Stimulated activated naive CD8-positive, alpha-beta T cell treated with anti-CD3 and anti-CD28 coated beads, Interleukin-15, Interleukin-2, amounts not matched to agents 100 ng/mL and 50 ng/mL, for 24 hours (primary cell): ENCODE results near the gene ZNF555.
"Not testable (repeated sequence)": the region's sequence is repeated elsewhere in the genome, so short reads cannot be mapped to it uniquely, and the experiment has no call there.

ENCODE experiments used
- H3K27ac Mint-ChIP-seq: one replicate; pipeline ENCODE4 v1.8.0; 2021; ENCODE audit warnings: mild to moderate bottlenecking, mixed read lengths
- H3K27me3 Mint-ChIP-seq: one replicate; pipeline ENCODE4 v1.8.0; 2021; ENCODE audit warnings: mixed read lengths
- H3K36me3 Mint-ChIP-seq: one replicate; pipeline ENCODE4 v1.8.0; 2021; ENCODE audit warnings: low read depth, mixed read lengths
- H3K4me1 Mint-ChIP-seq: one replicate; pipeline ENCODE4 v1.8.0; 2021; ENCODE audit warnings: low read depth, mixed read lengths
- H3K4me3 Mint-ChIP-seq: one replicate; pipeline ENCODE4 v1.8.0; 2021; ENCODE audit warnings: mild to moderate bottlenecking, mixed read lengths
- H3K9me3 Mint-ChIP-seq: one replicate; pipeline ENCODE4 v1.8.0; 2021; ENCODE audit warnings: mixed read lengths

ZNF555 gene

DNA sequence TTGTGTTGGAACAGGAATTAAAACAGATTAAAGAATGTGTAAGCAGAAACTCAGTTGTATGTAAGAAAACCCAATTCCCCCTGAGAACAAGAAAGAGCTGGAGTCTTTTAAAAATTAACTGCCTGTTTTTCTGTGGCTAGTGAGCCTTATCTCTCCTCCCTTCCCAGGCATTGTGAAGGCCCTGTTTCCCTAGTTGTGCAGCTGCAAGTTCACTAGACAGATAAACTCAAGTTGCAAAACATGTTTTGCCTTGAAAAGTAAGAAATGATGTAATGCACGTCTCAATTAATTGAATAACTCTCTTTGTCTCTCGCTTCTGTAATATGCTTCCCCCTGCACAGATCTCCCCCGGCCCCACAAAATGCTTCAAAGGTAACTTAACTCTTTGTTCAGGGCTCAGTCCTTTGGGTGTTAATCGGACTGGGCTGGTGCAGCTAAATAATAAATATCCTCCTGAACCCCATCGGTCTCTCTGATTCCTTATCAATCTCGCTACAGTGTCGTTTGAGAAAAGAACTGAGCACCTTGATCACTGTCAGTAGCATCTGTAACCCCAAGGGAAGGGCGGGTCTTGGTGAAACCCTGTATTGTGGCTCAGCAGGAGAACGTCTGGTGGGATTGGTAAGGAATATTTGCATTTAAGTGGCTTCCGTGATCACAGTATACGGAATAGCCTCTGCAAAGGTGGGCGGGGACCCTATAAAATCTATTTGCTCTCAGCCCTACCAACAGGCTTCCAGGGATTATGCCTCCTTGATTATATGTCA is 24.2 kb downstream of the ZNF555 start:
- Mint-ChIP-seq H3K9me3 (no peaks in the 10 kb centered on the region), H3K4me3 (no peak overlapping the region), H3K4me1 (no peaks in the 10 kb centered on the region), H3K27me3 (peaks cover 6% of the 10 kb centered on the region), H3K36me3 (no peaks in the 10 kb centered on the region), H3K27ac (no peak overlapping the region)

- H3K27ac Mint-ChIP-seq: no peak overlapping the region
- peaks cover 6% of the 10 kb centered on the region for H3K27me3 Mint-ChIP-seq
- H3K4me3 Mint-ChIP-seq: no peak overlapping the region
Measured at GRCh38 chr19:2866495-2867024, 25.3 kb downstream of the ZNF555 start.

DNA sequence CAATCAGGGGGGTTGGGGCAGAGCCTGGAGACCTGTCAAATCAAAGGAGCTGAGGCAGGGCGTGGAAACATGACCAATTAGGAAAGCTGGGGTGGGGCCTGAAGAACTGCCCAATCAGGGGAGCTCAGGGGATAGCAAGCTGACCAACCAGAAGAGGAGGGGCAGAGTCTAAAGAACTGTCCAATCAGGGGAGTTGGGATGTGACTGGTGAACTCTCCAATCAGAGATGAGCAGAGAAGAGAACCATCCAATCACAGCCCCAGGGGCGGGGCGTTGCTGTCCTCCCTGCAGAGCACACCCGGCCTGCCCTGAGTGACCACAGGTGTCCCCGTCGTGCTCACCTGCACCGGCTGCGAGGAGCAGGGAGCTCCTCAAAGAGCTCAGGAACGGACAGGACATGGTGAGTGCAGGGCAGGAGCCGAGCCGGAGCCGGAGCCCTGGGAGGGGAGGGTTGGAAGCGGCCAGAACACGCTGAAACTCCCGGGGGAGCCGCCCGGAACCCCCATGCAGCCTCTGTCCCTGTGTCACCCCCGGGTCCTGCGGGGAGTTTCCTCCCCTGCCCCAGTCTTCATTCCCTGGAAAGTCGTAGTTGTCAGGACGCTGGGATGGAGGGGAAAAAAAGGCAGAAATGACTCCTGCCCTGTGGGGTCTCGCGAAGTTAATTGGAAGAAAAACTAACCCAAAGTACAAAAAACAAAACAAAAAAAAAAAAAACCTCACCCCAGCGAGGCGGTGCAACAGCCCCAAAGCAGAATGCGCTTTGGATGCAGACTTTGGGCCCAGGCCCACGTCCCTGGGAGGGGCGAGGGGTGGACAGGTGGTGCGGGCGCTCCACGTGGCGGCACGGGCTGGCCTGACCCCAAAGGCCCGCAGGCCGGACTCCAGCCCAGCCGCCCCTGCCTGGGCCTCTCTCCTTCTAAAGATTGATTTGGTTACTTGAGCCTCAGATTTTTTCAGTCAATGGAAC is 26.0 kb downstream of the ZNF555 start, which contains the start of gene ZNF556:
TSS of gene ZNF556 (plus strand) at position 311 of the 967 bp plus-strand sequence. CDS start at position 398, 87 bp downstream.
- Mint-ChIP-seq H3K4me3 (no peak within 1 kb of the TSS), H3K27me3 (peaks cover 6% of the 10 kb centered on the region), H3K9me3 (no peaks in the 10 kb centered on the region), H3K36me3 (no peaks in the 10 kb centered on the region), H3K27ac (no peak within 1 kb of the TSS), H3K4me1 (no peaks in the 10 kb centered on the region)

More at GRCh38 chr19:2866495-2867024, 25.3 kb downstream of the ZNF555 start:
- H3K4me1 Mint-ChIP-seq: no peaks in the 10 kb centered on the region
- no peaks in the 10 kb centered on the region for H3K36me3 Mint-ChIP-seq
- no peaks in the 10 kb centered on the region for H3K9me3 Mint-ChIP-seq

DNA sequence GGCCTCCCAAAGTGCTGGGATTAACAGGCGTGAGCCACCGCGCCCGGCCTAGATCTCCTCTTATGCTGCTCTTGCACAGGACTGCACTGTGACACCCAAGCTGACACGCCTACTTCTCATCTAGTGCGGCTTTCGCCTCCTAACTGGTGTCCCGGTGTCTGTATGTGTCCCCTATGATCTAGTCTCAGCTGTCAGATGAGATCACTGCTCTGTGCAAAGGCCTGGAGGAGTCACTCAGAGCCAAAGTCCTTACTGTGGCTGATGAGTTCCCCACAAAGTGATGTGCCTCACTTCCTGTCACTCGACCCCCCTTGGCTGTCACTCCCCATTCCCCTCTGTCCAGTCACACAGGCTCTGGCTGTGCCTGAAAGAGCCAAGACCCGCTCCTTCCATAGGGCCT is 28.3 kb downstream of the ZNF555 start:
- Mint-ChIP-seq H3K27ac (no peak overlapping the region), H3K4me3 (no peak overlapping the region), H3K27me3 (peaks cover 6% of the 10 kb centered on the region), H3K4me1 (no peaks in the 10 kb centered on the region), H3K36me3 (no peaks in the 10 kb centered on the region), H3K9me3 (no peaks in the 10 kb centered on the region)

- H3K4me3 Mint-ChIP-seq, H3K27ac Mint-ChIP-seq, H3K27me3 Mint-ChIP-seq, H3K4me1 Mint-ChIP-seq, H3K9me3 Mint-ChIP-seq, H3K36me3 Mint-ChIP-seq: not testable (repeated sequence)
Measured at GRCh38 chr19:2872175-2872574, 30.9 kb downstream of the ZNF555 start.

DNA sequence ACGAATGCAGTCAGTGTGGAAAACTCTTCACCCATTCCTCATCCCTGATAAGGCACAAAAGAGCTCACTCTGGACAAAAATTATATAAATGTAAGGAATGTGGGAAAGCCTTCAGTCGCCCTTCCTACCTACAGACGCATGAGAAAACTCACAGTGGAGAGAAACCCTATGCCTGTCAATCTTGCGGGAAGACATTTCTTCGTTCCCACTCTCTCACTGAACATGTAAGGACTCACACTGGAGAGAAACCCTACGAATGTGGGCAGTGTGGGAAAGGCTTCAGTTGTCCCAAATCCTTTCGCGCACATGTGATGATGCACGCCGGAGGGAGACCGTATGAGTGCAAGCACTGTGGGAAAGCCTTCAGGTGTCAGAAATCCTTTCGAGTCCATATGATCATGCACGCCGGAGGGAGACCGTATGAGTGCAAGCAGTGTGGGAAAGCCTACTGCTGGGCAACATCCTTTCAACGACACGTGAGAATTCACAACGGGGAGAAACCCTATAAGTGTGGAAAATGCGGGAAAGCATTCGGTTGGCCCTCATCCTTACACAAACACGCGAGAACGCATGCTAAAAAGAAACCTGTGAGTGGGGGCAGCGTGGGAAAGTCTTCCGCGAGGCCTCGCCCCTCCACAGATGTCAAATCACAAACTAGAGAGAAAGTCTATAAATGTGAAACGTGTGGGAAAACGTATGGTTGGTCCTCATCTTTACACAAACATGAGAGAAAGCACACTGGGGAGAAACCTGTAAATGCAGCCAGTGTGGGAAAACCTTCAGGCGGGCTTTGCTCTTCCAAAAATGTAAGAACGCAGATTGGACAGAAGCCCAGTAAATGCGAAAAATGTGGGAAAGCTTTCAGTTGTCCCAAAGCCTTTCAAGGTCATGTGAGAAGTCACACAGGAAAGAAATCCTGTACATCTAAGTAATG is 36.4 kb downstream of the ZNF555 start:
- Mint-ChIP-seq H3K27ac (no peak overlapping the region), H3K4me1 (no peaks in the 10 kb centered on the region), H3K9me3 (peaks cover 8% of the 10 kb centered on the region), H3K4me3 (no peak overlapping the region), H3K36me3 (peaks cover 10% of the 10 kb centered on the region), H3K27me3 (no peaks in the 10 kb centered on the region)

GRCh38 chr19:2883686-2884439 is 42.6 kb downstream of the ZNF555 start:
- H3K27ac Mint-ChIP-seq: no peak overlapping the region
- no peak overlapping the region for H3K4me3 Mint-ChIP-seq
- H3K36me3 Mint-ChIP-seq: no peaks in the 10 kb centered on the region
- H3K27me3 Mint-ChIP-seq: no peaks in the 10 kb centered on the region
- peaks cover 5% of the 10 kb centered on the region for H3K4me1 Mint-ChIP-seq
- H3K9me3 Mint-ChIP-seq: peaks cover 4% of the 10 kb centered on the region

GRCh38 chr19:2885736-2886135 is 44.5 kb downstream of the ZNF555 start:
- H3K27ac Mint-ChIP-seq: no peak overlapping the region
- no peaks in the 10 kb centered on the region for H3K36me3 Mint-ChIP-seq
- H3K9me3 Mint-ChIP-seq: no peaks in the 10 kb centered on the region
- H3K27me3 Mint-ChIP-seq: no peaks in the 10 kb centered on the region
- peaks cover 10% of the 10 kb centered on the region for H3K4me1 Mint-ChIP-seq
- H3K4me3 Mint-ChIP-seq: no peak overlapping the region

DNA sequence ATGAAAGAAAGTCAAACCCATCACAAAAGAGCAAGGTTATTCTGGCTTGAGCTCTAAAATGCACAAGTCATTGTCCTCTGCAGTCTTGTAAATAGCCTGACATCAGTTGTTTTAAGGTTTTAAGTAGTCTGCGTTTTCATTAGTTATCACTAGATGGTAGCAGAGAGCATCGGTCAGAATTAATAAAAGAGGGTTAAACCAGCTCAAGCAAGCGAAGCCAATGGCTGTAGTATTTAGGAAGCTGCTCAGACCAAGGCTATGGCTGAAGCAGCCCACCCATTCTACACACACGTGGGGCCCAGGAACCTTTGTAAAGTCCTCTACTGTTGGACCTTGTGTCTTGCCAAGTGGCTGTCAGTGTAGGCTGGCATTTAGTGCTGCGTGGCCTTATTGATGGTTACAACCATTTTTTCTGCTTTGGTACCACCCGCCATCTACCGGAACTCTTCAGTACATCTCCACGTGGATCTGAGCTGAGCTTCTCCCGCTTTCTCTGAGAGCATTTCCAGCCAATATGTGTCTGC is 46.2 kb downstream of the ZNF555 start:
- Mint-ChIP-seq H3K4me1 (peaks cover 13% of the 10 kb centered on the region), H3K27me3 (no peaks in the 10 kb centered on the region), H3K9me3 (no peaks in the 10 kb centered on the region), H3K36me3 (no peaks in the 10 kb centered on the region), H3K4me3 (no peak overlapping the region), H3K27ac (no peak overlapping the region)

- Mint-ChIP-seq H3K4me1 (peaks cover 13% of the 10 kb centered on the region), H3K27ac (no peak overlapping the region), H3K36me3 (no peaks in the 10 kb centered on the region), H3K9me3 (no peaks in the 10 kb centered on the region), H3K27me3 (no peaks in the 10 kb centered on the region), H3K4me3 (no peak overlapping the region)
Measured at GRCh38 chr19:2888731-2889224, 47.5 kb downstream of the ZNF555 start.

DNA sequence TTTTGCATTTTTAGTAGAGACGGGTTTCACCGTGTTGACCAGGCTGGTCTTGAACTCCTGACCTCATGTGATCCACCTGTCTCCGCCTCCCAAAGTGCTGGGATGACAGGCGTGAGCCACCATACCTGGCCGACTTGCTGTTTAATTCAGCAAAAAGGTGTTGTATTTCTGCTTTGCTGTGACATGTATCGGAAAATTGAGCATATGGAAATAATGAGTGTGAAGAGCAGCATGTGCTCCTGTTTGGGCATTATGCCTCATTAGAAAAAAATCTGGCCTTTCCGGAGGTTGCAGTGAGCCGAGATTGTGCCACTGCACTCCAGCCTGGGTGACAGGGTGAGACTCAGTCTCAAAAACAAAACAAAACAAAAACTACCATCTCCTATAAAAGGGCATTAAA is 49.3 kb downstream of the ZNF555 start:
- peaks cover 13% of the 10 kb centered on the region for H3K4me1 Mint-ChIP-seq
- H3K9me3 Mint-ChIP-seq, H3K27ac Mint-ChIP-seq: not testable (repeated sequence)

DNA sequence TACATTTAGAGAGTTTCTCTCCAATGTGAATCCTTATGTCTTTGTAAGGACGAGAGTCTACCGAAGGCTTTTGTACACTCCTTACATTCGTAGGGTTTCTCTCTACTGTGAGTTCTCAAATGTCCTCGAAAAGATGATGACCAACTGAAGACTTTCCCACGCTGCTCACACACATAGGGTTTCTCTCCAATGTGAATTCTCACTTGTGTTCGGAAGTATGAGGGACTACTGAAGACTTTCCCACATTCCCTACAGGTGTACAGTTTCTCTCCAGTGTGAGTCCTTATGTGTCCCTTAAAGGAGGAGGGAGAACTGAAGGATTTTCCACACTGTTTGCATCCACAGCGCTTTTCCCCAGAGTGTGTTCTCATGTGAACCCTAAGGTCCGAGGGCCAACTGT is 55.4 kb downstream of the ZNF555 start:
- H3K27me3 Mint-ChIP-seq: no peaks in the 10 kb centered on the region
- H3K4me1 Mint-ChIP-seq: peaks cover 8% of the 10 kb centered on the region
- peaks cover 10% of the 10 kb centered on the region for H3K9me3 Mint-ChIP-seq
- no peak overlapping the region for H3K4me3 Mint-ChIP-seq
- no peak overlapping the region for H3K27ac Mint-ChIP-seq
- peaks cover 4% of the 10 kb centered on the region for H3K36me3 Mint-ChIP-seq

More for the DNA sequence above, 49.3 kb downstream of the ZNF555 start:
- not testable (repeated sequence) for H3K36me3 Mint-ChIP-seq, H3K27me3 Mint-ChIP-seq, H3K4me3 Mint-ChIP-seq
